Ovary (tissue), 9 donors: ENCODE results near the gene CREBRF. TPM values are rescaled to one million over a fixed set of nuclear protein-coding genes. Genes with fewer than 3 reads are reported as not detected.

Experiments
- DNase-seq, 5 donors: peaks; one replicate each; pipeline ENCODE4 v3.0.0-alpha.2; 2019 to 2020
- H3K27ac ChIP-seq, 2 donors: fragments of 200-600 bp; one replicate each; pipeline versions ENCODE4 v1.5.1 to v1.8.0; 2019 to 2022
- H3K27me3 ChIP-seq: fragments of 200-600 bp; one replicate; pipeline ENCODE4 v1.8.0; 2022
- H3K36me3 ChIP-seq: fragments of 200-600 bp; sonication (generic); one replicate; pipeline ENCODE4 v1.5.1; 2019
- H3K4me1 ChIP-seq: one replicate; pipeline ENCODE4 v1.8.1; 2013; ENCODE audit warnings: mild to moderate bottlenecking, moderate library complexity; ENCODE audit not compliant: insufficient read depth
- H3K4me3 ChIP-seq: fragments of 200-600 bp; sonication (generic); one replicate; pipeline ENCODE4 v1.5.1; 2017
- H3K9me3 ChIP-seq, 2 donors: fragments of 200-600 bp in 1 of 2; sonication (generic) in 1 of 2; one replicate each; pipeline versions ENCODE4 v1.5.1 to v1.8.1; 2013 to 2019; ENCODE audit warnings: mild to moderate bottlenecking in 1 of 2, moderate library complexity in 1 of 2
- CTCF ChIP-seq, 3 donors: fragments of 450-650 bp in 2 of 3; fragments of 200-600 bp in 1 of 3; IDR thresholded peaks; one replicate each; pipeline versions ENCODE4 v1.5.1 to v1.8.0; 2016 to 2022; ENCODE audit warnings: antibody characterized with exemption in 3 of 3, mild to moderate bottlenecking in 1 of 3
- EP300 ChIP-seq: sonication (generic); formaldehyde crosslinking; IDR thresholded peaks from one replicate; pipeline ENCODE4 v1.6.1; 2017; ENCODE audit warnings: antibody characterized with exemption
- POLR2A ChIP-seq: fragments of 450-650 bp; IDR thresholded peaks from one replicate; pipeline ENCODE4 v1.6.1; 2017; ENCODE audit warnings: antibody characterized with exemption, mild to moderate bottlenecking, moderate library complexity
- WGBS, 3 donors: extraction: QIAGEN DNeasy Blood & Tissue Kit in 1 of 3; methylation state at CpG; one replicate each; pipeline versions ENCODE4 v1.1.5 to v1.1.7; 2013 to 2017; 5-methylcytosine and 5-hydroxymethylcytosine counted together
- intact Hi-C, 4 donors: fragments of 100-400 bp; cut with DNase I; formaldehyde crosslinking; loops; one replicate each; pipeline versions ENCODE4 v1.11.0 to v1.15.1; 2022 to 2023
- polyA plus RNA-seq, 2 donors: library from polyadenylated mRNA; stranded (reverse); fragments of 200-250 nt in 1 of 2; fragments of 350-450 nt in 1 of 2; fragmentation: Illumina TruSeq in 1 of 2; extraction: RNeasy Lipid Tissue Mini Kit (QIAGEN cat#74804) in 1 of 2; gene quantifications; one replicate each; pipeline ENCODE4 v1.2.3, GENCODE V29; 2013 to 2014
- total RNA-seq, 7 donors: library from RNA; depleted of rRNA in 2 of 7; stranded (reverse); fragments of >200 nt in 2 of 7; fragmentation: NEBNext Ultra II Directional in 3 of 7; extraction: Animal tissue kit (Norgen Biotek cat#: 25700) in 3 of 7; gene quantifications; one replicate each; pipeline versions ENCODE4 v1.1.0 to v1.2.4, GENCODE V29; 2016 to 2023
- donor health status: DM: no; HTN: no; CAD: no; lungs with moderate emphysema.
- donor health status: DM: no; HTN: no; CAD: no.
- donor health status: Bipolar disorder and iron deficiency.
- donor health status: DM: yes; HTN: yes; CAD: no.
- donor health status: DM: no; HTN: no; CAD: no.
- donor health status: DM: yes; HTN: yes; CAD: no.

CREBRF gene
- total and polyA plus RNA-seq, 9 donors = 12.3 to 45.9 (median 31.3) TPM

- Histone ChIP-seq H3K27ac (no peak overlapping the region), H3K4me1 (peaks cover under 1% of the 10 kb centered on the region), H3K4me3 (peak overlapping the region; percentile 98), H3K9me3 (no peaks in the 10 kb centered on the region), H3K36me3 (no peaks in the 10 kb centered on the region), H3K27me3 (no peaks in the 10 kb centered on the region)
- 18 to 26% (median 21%) methylated on average over 10 of the region's 10 CpGs for WGBS, 3 donors
- TF ChIP-seq POLR2A (no peak), CTCF (IDR thresholded peaks at IDR 0.05) (no peak), EP300 (no peak)
- no peak for DNase-seq
- intact Hi-C loops = loop anchor here in 2 of 4 donors (5.0 to 10.0 kb wide), 3 partner anchors 70 to 330 kb away; partner anchors contain the start of gene ATP6V0E1 (in 2 of the 2)
Observed at GRCh38 chr5:173055042-173055721, 970 bp upstream of the CREBRF start.

- intact Hi-C loops = loop anchor here in 2 of 4 donors (5.0 to 10.0 kb wide), 3 partner anchors 71 to 331 kb away; partner anchors contain the start of gene ATP6V0E1 (in 2 of the 2)
- TF ChIP-seq POLR2A (no peak), EP300 (no peak), CTCF (IDR thresholded peaks at IDR 0.05) (no peak)
- Histone ChIP-seq H3K36me3 (no peaks in the 10 kb centered on the region), H3K4me1 (no peaks in the 10 kb centered on the region), H3K4me3 (peak overlapping the region; percentile 98), H3K27me3 (no peaks in the 10 kb centered on the region), H3K9me3 (no peaks in the 10 kb centered on the region), H3K27ac (no peak overlapping the region)
- 1 to 2% (median 1%) methylated on average over 11 of the region's 11 CpGs for WGBS, 3 donors
- DNase-seq = no peak
Observed at GRCh38 chr5:173055722-173055982, 500 bp upstream of the CREBRF start.

GRCh38 chr5:173056783-173057061 lies 570 bp downstream of the CREBRF start:
- intact Hi-C loops = loop anchor here in 2 of 4 donors (5.0 to 10.0 kb wide), 3 partner anchors 72 to 332 kb away; partner anchors contain the start of gene ATP6V0E1 (in 2 of the 2)

More at GRCh38 chr5:173056783-173057061, 570 bp downstream of the CREBRF start:
- Histone ChIP-seq H3K9me3 (no peaks in the 10 kb centered on the region), H3K4me3 (peak overlapping the region; percentile 98), H3K27ac (peak overlapping the region; percentile 99 to 100), H3K4me1 (no peaks in the 10 kb centered on the region), H3K36me3 (no peaks in the 10 kb centered on the region), H3K27me3 (no peaks in the 10 kb centered on the region)
- 0 to 1% (median 1%) methylated on average over 18 to 27 of the region's 27 CpGs for WGBS, 3 donors
- TF ChIP-seq EP300 = no peak
- peak; percentile 2 for TF ChIP-seq POLR2A
- no peak for TF ChIP-seq CTCF (IDR thresholded peaks at IDR 0.05)
- no peak for DNase-seq
